Progenitor cell of endocrine pancreas (in vitro differentiated cells): ENCODE data around the gene GGA3. TPM values are rescaled to one million over a fixed set of nuclear protein-coding genes. Genes with fewer than 3 reads are reported as not detected.
"Not testable (repeated sequence)": the region's sequence is repeated elsewhere in the genome, so short reads cannot be mapped to it uniquely, and the experiment has no call there.

ENCODE experiments used
- DNase-seq: peaks from one replicate; pipeline ENCODE4 v3.0.0; 2021; ENCODE audit warnings: low spot score; ENCODE audit not compliant: unreplicated experiment
- H3K27ac Mint-ChIP-seq: 2 replicates; pipeline ENCODE4 v1.8.0; 2021; ENCODE audit warnings: mild to moderate bottlenecking, moderate library complexity, mixed read lengths
- H3K27me3 Mint-ChIP-seq: 2 replicates; pipeline ENCODE4 v1.8.0; 2021; ENCODE audit warnings: mixed read lengths
- H3K36me3 Mint-ChIP-seq: 2 replicates; pipeline ENCODE4 v1.8.0; 2022; ENCODE audit warnings: mixed read lengths; ENCODE audit not compliant: insufficient read depth
- H3K4me1 Mint-ChIP-seq: 2 replicates; pipeline ENCODE4 v1.8.0; 2021; ENCODE audit warnings: low read depth, mixed read lengths
- H3K4me3 Mint-ChIP-seq: 2 replicates; pipeline ENCODE4 v1.8.0; 2021; ENCODE audit warnings: low read depth, mild to moderate bottlenecking, moderate library complexity, mixed read lengths
- H3K9me3 Mint-ChIP-seq: 2 replicates; pipeline ENCODE4 v1.8.0; 2021; ENCODE audit warnings: low read depth, mixed read lengths
- total RNA-seq: library from RNA; stranded (reverse); gene quantifications from 2 replicates; pipeline ENCODE4 v1.2.1, GENCODE V29; 2021
- TF ChIP-seq, protein P1 (sequence below): fragments of 200-600 bp; sonication (generic); IDR thresholded peaks from one replicate; pipeline ENCODE4 v1.5.0; 2021; ENCODE audit warnings: antibody characterized with exemption, mild to moderate bottlenecking; ENCODE audit not compliant: unreplicated experiment

The GGA3 gene
- total RNA-seq, 1 donor from 2014 or later = 68.1 TPM

- H3K4me3 Mint-ChIP-seq = peak within 1 kb of the TSS; percentile 88
- H3K27me3 Mint-ChIP-seq = no peaks in the 10 kb centered on the region
- peak within 1 kb of the TSS; percentile 95 for H3K27ac Mint-ChIP-seq
- TF ChIP-seq, protein P1, sequence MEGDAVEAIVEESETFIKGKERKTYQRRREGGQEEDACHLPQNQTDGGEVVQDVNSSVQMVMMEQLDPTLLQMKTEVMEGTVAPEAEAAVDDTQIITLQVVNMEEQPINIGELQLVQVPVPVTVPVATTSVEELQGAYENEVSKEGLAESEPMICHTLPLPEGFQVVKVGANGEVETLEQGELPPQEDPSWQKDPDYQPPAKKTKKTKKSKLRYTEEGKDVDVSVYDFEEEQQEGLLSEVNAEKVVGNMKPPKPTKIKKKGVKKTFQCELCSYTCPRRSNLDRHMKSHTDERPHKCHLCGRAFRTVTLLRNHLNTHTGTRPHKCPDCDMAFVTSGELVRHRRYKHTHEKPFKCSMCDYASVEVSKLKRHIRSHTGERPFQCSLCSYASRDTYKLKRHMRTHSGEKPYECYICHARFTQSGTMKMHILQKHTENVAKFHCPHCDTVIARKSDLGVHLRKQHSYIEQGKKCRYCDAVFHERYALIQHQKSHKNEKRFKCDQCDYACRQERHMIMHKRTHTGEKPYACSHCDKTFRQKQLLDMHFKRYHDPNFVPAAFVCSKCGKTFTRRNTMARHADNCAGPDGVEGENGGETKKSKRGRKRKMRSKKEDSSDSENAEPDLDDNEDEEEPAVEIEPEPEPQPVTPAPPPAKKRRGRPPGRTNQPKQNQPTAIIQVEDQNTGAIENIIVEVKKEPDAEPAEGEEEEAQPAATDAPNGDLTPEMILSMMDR = peak; percentile 50
- H3K4me1 Mint-ChIP-seq = peaks cover 8% of the 10 kb centered on the region
- no peaks in the 10 kb centered on the region for H3K9me3 Mint-ChIP-seq
- peak; percentile 90 for DNase-seq
- no peaks in the 10 kb centered on the region for H3K36me3 Mint-ChIP-seq
These were observed 27.9 kb upstream of the GGA3 start, which contains the start of gene SLC25A19 for GRCh38 chr17:75289115-75289831. TSS of gene SLC25A19 (minus strand) at chr17:75289433. CDS start at chr17:75286764, 2,669 bp downstream.

DNA sequence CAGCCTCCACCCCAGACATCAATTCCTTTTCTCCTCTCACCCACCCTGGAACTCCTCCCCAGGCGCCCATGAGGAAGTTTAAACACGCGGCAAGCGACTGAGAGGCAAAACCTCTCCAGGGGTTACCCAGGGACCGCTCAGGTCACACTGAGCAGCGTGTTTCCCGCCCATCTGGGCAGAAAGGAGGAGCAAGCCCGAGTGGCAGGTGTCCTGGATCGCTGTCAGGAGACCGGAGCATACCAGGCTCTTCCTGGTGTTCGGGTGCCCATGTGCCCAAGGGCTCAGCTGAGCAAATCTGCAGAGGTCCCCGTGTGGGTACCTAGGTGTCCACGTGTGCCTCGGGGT lies 27.3 kb upstream of the GGA3 start:
- Mint-ChIP-seq H3K27me3 (no peaks in the 10 kb centered on the region), H3K4me3 (peak overlapping the region; percentile 88), H3K9me3 (no peaks in the 10 kb centered on the region), H3K36me3 (no peaks in the 10 kb centered on the region), H3K4me1 (peaks cover 6% of the 10 kb centered on the region), H3K27ac (peak overlapping the region; percentile 91)
- TF ChIP-seq, protein P1 = no peak
- DNase-seq = peak; percentile 25

DNA sequence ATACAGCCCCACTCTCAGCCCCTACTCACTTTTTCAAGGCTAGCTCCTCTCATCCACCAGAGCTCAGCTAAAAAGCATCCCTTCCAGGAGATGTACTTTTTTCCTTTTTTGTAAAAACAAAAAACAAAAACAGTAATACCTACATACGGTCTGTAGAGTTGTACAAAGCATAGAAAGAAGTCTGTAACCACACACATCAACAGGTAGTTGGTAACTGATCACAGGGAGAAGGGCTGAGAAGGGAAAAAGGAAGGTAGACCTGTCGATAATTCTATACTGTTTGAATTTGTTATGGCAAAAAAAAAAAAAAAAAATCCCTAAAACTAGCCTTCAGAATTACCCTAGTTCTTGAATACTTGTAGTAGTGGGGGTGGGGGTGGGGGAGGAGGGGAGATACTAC lies 27.0 kb upstream of the GGA3 start:
- Mint-ChIP-seq H3K27me3 (no peaks in the 10 kb centered on the region), H3K9me3 (no peaks in the 10 kb centered on the region), H3K27ac (peak overlapping the region; percentile 70), H3K36me3 (peaks cover 2% of the 10 kb centered on the region), H3K4me3 (peak overlapping the region; percentile 88), H3K4me1 (peaks cover 6% of the 10 kb centered on the region)
- DNase-seq = no peak
- TF ChIP-seq, protein P1 = no peak

GRCh38 chr17:75287221-75287620 lies 25.8 kb upstream of the GGA3 start:
- Mint-ChIP-seq H3K4me3 (peak overlapping the region; percentile 16), H3K9me3 (no peaks in the 10 kb centered on the region), H3K27me3 (no peaks in the 10 kb centered on the region), H3K27ac (no peak overlapping the region), H3K36me3 (peaks cover 3% of the 10 kb centered on the region), H3K4me1 (peaks cover 6% of the 10 kb centered on the region)
- TF ChIP-seq, protein P1 = no peak
- DNase-seq = no peak

GRCh38 chr17:75285123-75285522 lies 23.7 kb upstream of the GGA3 start:
- H3K4me3 Mint-ChIP-seq = no peak overlapping the region
- no peaks in the 10 kb centered on the region for H3K9me3 Mint-ChIP-seq
- DNase-seq = no peak
- H3K4me1 Mint-ChIP-seq = peaks cover 6% of the 10 kb centered on the region
- TF ChIP-seq, protein P1 = no peak
- no peaks in the 10 kb centered on the region for H3K27me3 Mint-ChIP-seq
- H3K27ac Mint-ChIP-seq = no peak overlapping the region
- peaks cover 3% of the 10 kb centered on the region for H3K36me3 Mint-ChIP-seq

DNA sequence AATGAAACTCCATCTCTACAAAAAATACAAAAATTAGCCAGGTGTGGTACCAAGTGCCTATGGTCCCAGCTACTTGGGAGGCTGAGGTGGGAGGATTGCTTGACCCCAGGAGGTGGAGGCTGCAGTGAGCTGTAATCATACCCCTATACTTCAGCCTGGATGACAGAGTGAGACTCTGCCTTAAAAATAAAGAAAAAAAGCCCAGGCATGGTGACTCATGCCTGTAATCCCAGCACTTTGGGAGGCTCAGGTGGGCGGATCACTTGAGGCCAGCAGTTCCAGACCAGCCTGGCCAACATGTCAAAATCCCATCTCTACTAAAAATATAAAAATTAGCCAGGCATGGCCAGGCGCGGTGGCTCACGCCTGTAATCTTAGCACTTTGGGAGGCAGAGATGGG lies 18.8 kb upstream of the GGA3 start:
- H3K9me3 Mint-ChIP-seq, H3K27ac Mint-ChIP-seq, H3K36me3 Mint-ChIP-seq, DNase-seq, H3K4me3 Mint-ChIP-seq, H3K4me1 Mint-ChIP-seq, H3K27me3 Mint-ChIP-seq: not testable (repeated sequence)
